SK-N-SH treated with all-trans-retinoic acid at 6 μM for 48 hours (cell line): ENCODE measurements around the gene SYNGR1.

Experiments
- ARNTL ChIP-seq: fragments of 450-650 bp; formaldehyde crosslinking; IDR thresholded peaks from 2 replicates; pipeline ENCODE4 v1.5.0; 2020; ENCODE audit warnings: low read depth, mild to moderate bottlenecking, moderate library complexity, borderline replicate concordance
- CREB5 ChIP-seq: fragments of 250-450 bp; sonication (Bioruptor Pico); IDR thresholded peaks from 2 replicates; pipeline ENCODE4 v1.5.1; 2020; ENCODE audit warnings: low read depth, mild to moderate bottlenecking, moderate library complexity
- PATZ1 ChIP-seq: fragments of 250-450 bp; sonication (Bioruptor Pico); IDR thresholded peaks from 2 replicates; pipeline ENCODE4 v1.8.0; 2020; ENCODE audit warnings: mild to moderate bottlenecking, moderate library complexity, borderline replicate concordance
- POU6F1 ChIP-seq: fragments of 250-450 bp; sonication (Bioruptor Pico); IDR thresholded peaks from 2 replicates; pipeline ENCODE4 v1.8.0; 2021; ENCODE audit warnings: low read depth, mild to moderate bottlenecking, moderate library complexity, borderline replicate concordance
- RARB ChIP-seq: fragments of 250-450 bp; sonication (Bioruptor Pico); IDR thresholded peaks from 2 replicates; pipeline ENCODE4 v1.8.0; 2021; ENCODE audit warnings: mild to moderate bottlenecking, moderate library complexity
- SNAI2 ChIP-seq: fragments of 250-450 bp; sonication (Bioruptor Pico); IDR thresholded peaks from 2 replicates; pipeline ENCODE4 v1.5.0; 2020; ENCODE audit warnings: mild to moderate bottlenecking, moderate library complexity
- TCF4 ChIP-seq: fragments of 250-450 bp; sonication (Bioruptor Pico); IDR thresholded peaks from 2 replicates; pipeline ENCODE4 v1.8.0; 2021; ENCODE audit warnings: mild to moderate bottlenecking, moderate library complexity, borderline replicate concordance
- TOX ChIP-seq: fragments of 250-450 bp; sonication (Bioruptor Pico); IDR thresholded peaks from 2 replicates; pipeline ENCODE4 v1.8.0; 2021; ENCODE audit warnings: mild to moderate bottlenecking, moderate library complexity, borderline replicate concordance
- ZC3H10 ChIP-seq: fragments of 250-450 bp; sonication (Bioruptor Pico); IDR thresholded peaks from 2 replicates; pipeline ENCODE4 v1.5.1; 2021; ENCODE audit warnings: mild to moderate bottlenecking, moderate library complexity
- ZFP3 ChIP-seq: fragments of 250-450 bp; sonication (Bioruptor Pico); IDR thresholded peaks from 2 replicates; pipeline ENCODE4 v1.5.0; 2020; ENCODE audit warnings: mild to moderate bottlenecking, moderate library complexity
- ZNF565 ChIP-seq: fragments of 450-650 bp; formaldehyde crosslinking; conservative IDR thresholded peaks from 2 replicates; pipeline ENCODE4 v1.5.0; 2020; ENCODE audit warnings: low read depth, mild to moderate bottlenecking, moderate library complexity
- ZNF8 ChIP-seq: fragments of 450-650 bp; formaldehyde crosslinking; IDR thresholded peaks from 2 replicates; pipeline ENCODE4 v1.5.0; 2020; ENCODE audit warnings: mild to moderate bottlenecking, moderate library complexity

- no peak for TF ChIP-seq PATZ1
- TF ChIP-seq ZC3H10 (CRISPR knock-in tag): no peak
- no peak for TF ChIP-seq RARB (CRISPR knock-in tag)
- no peak for TF ChIP-seq TCF4
- TF ChIP-seq ARNTL: no peak
- no peak for TF ChIP-seq ZFP3 (CRISPR knock-in tag)
- TF ChIP-seq CREB5 (CRISPR knock-in tag): no peak
- no peak for TF ChIP-seq SNAI2 (CRISPR knock-in tag)
- TF ChIP-seq TOX (CRISPR knock-in tag): no peak
- TF ChIP-seq ZNF565 (CRISPR knock-in tag): no peak
- no peak for TF ChIP-seq POU6F1 (CRISPR knock-in tag)
- no peak for TF ChIP-seq ZNF8 (CRISPR knock-in tag)
Observed at GRCh38 chr22:39429916-39430575, 80.3 kb downstream of the SYNGR1 start.
